Measurements from ENCODE around the gene PLEKHA1. TPM values are rescaled to one million over a fixed set of nuclear protein-coding genes. Genes with fewer than 3 reads are reported as not detected.

PLEKHA1 gene
- polyA plus RNA-seq, 3 donors, result 12.1 to 15.0 (median 13.8) TPM

DNA sequence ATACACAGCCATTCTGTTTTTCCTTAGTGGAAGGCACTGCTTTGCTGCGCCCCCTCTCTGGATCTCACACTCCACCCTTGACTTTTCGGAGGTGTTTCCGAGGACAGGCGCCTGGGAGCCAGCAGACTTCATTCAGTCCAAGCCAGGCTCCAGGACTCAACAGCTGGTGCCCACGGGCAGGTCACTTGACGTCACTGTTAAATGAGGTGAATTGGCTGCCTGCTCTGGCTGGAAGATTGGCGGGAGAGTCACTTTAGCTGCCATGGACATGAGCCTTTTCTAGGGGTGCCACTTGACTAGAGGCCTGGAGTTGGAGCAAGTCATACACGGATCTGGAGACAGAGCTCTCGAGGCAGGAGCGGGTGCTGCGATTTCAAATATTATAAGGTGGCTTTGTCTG, 90.1 kb downstream of the PLEKHA1 start:
- WGBS, 3 donors, result 90 to 97% (median 91%) methylated on average over 11 of the region's 11 CpGs
- no peak overlapping the region for H3K27ac ChIP-seq (ENCODE audit: low read depth, low read length)

- 59 to 79% (median 79%) methylated on average over 6 of the region's 6 CpGs for WGBS, 3 donors
- no peak overlapping the region for H3K27ac ChIP-seq (ENCODE audit: low read depth, low read length)
These were observed 91.0 kb downstream of the PLEKHA1 start for GRCh38 chr10:122465401-122466040.

DNA sequence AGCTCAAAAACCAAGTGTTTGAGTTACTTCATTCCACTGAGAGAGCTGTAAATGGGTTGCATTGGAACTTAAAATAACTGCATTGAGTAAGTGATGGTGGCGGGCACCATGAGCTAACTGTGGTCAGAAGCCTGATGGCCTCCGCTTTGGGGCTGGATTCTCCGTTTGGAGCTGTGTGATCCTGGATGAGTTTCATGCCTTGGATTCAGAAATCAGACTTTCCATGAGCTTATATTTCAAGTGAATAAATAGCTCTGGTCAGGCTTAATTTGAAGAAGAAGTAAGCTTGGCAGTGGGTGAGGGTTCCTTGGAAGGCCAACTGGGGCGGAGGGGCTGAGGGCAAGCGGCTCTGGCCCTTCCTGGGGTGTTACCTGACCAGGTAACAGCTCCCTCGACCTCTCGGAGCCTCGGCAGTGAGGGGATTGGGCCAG, 92.5 kb downstream of the PLEKHA1 start:
- no peak overlapping the region for H3K27ac ChIP-seq (ENCODE audit: low read depth, low read length)
- WGBS, 3 donors, result 78 to 91% (median 86%) methylated on average over 8 of the region's 8 CpGs

DNA sequence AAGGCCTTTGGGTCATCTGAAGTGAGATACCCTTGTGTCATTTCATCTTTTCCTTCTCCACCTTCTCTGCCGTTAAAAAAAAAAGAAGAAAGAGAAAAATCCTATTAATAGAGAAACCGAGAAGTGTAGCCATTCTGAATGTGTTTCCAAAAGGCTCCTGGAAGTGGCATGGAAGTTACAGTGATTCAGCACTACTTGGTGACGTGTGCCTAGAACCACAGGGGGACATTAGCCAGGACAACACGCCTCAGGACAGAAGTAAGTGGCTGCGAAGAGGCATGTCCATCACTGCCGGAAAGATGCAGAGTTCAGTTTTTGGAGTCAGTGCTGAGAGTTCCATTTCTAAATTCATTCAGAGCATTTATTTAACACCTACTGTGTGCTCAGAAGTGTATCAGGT, 93.2 kb downstream of the PLEKHA1 start:
- WGBS, 3 donors, result 79 to 89% (median 89%) methylated on average over 6 of the region's 6 CpGs
- no peak overlapping the region for H3K27ac ChIP-seq (ENCODE audit: low read depth, low read length)

- no peak overlapping the region for H3K27ac ChIP-seq (ENCODE audit: low read depth, low read length)
- 87 to 91% (median 89%) methylated on average over 5 of the region's 5 CpGs for WGBS, 3 donors
These were observed 93.9 kb downstream of the PLEKHA1 start for GRCh38 chr10:122468307-122468925.

DNA sequence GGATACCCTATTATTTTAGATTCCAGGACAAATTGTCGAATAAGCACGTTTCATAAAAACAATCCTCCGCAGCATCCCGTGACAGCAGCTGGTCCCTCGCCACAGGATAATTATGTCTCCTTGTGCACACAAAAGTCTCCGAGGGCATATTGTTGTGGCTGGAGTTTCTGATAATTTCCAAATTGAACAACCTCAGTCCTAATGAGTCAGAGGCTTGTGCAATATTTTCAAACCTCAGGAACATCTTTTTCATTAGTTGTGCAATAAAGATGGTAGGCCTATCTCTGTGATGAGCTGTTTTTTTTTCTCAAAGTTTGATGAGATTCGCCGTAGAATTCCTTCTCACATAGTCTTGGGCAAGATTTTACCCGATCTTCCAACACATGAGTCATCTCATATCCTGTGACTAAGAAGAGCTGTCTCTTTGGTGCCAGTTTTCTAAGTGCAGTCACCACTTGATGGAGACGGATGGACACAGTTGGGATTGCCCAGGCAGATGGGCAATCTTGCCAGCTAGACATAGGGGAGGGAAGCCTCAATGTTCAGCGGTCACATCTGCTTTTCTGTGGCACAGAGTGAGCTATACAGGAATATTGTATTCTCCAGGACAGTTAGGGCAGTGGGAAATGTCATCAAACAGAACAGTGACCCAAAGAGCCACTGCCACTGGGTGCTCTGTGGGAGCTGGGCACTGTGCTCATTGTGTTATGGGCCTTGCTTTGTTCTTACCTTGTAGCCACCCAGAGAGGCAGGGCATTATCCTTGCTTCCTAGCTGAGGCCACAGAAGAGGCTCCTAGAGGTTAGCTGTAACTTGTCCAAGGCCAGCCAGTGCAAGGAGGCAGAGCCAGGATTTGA, 94.6 kb downstream of the PLEKHA1 start:
- H3K27ac ChIP-seq (ENCODE audit: low read depth, low read length), result no peak overlapping the region
- 35 to 84% (median 44%) methylated on average over 11 of the region's 11 CpGs for WGBS, 3 donors

- no peak overlapping the region for H3K27ac ChIP-seq (ENCODE audit: low read depth, low read length)
- 86 to 92% (median 90%) methylated on average over 4 of the region's 4 CpGs for WGBS, 3 donors
These were observed 95.3 kb downstream of the PLEKHA1 start for GRCh38 chr10:122469848-122470247.

DNA sequence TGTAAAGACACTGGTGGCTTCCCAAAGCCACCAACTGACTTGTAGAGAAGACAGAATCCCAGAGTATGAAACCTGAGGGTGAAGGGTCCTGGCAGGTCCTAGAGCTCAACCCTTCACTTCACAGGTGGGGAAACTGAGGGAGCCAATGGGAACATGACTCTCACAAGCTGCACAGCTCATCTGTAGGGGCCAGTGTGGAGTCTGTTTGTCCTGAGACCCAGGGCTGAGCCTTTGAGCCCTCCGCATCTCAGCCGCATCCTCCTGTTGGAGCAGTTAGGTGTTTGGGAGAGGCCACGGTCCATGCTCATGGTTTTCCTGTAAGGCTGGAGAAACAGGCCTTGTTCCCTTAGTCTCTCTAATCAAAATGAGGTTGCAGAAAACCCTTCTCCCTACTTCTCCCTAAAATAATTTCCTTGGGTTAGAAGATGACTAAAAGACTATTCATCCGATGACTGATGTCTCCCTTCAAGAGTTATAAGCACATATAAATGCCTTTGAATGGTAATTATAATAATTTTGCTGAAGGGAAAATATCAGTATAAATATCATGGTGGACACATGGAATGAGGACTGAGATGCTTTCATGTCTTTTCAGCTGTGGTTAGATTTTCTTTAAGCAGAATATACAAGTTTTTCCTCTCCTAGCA, 97.1 kb downstream of the PLEKHA1 start:
- 94 to 98% (median 97%) methylated on average over 4 of the region's 4 CpGs for whole genome bisulfite sequencing, 3 donors

DNA sequence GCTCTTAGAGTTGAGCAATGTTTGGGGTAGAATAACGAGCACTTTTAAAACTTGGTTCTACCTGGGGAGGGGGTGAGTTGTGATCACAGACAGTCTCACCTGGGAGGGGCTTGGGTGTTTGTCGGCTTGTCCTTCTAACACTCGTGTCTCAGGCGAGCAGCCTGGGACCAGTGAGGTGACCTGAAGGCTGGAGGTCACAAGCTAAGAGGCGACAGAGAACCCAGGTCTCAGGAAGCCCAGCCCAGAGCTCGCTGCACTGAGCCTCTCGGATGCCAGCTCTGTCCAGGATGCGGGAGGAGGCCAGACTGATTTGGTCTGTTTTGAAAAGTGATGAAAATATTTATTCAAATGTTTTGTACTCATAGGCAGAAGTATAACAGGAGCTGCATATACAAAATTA, 98.6 kb downstream of the PLEKHA1 start:
- 80 to 90% (median 81%) methylated on average over 8 of the region's 8 CpGs for WGBS, 3 donors
- H3K27ac ChIP-seq (ENCODE audit: low read depth, low read length), result no peak overlapping the region

More for the DNA sequence above, 97.1 kb downstream of the PLEKHA1 start:
- no peak overlapping the region for H3K27ac ChIP-seq (ENCODE audit: low read depth, low read length)

- H3K27ac ChIP-seq (ENCODE audit: low read depth, low read length), result no peak overlapping the region
- 23 to 54% (median 34%) methylated on average over 15 of the region's 15 CpGs for WGBS, 3 donors
These were observed 99.8 kb downstream of the PLEKHA1 start for GRCh38 chr10:122474131-122474818.

DNA sequence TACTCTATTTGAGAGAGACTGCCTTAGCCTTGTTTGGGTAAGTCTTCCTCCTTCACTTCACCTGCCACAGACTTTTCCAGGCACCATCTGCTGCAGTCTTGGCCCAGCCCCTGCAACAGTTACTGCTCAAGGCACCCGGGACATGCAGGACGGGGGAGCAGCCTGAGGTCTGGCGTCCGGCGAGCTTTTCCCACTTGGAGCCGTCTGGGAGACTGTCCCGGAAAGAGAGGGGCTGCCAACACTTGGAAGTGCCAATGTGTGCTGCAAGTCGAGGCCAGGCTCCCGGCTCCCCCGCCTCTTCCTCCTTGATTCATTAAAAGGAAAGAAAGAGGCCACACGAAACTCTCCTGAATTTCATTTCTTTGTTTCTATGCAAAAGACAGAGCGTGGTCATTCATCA, 100.6 kb downstream of the PLEKHA1 start:
- 33 to 70% (median 51%) methylated on average over 12 of the region's 12 CpGs for WGBS, 3 donors
- no peak overlapping the region for H3K27ac ChIP-seq (ENCODE audit: low read depth, low read length)

- 70 to 87% (median 73%) methylated on average over 16 of the region's 16 CpGs for WGBS, 3 donors
- no peak overlapping the region for H3K27ac ChIP-seq (ENCODE audit: low read depth, low read length)
These were observed 101.3 kb downstream of the PLEKHA1 start for GRCh38 chr10:122475591-122476332.

GRCh38 chr10:122476333-122476695, 101.8 kb downstream of the PLEKHA1 start:
- H3K27ac ChIP-seq (ENCODE audit: low read depth, low read length), result no peak overlapping the region

DNA sequence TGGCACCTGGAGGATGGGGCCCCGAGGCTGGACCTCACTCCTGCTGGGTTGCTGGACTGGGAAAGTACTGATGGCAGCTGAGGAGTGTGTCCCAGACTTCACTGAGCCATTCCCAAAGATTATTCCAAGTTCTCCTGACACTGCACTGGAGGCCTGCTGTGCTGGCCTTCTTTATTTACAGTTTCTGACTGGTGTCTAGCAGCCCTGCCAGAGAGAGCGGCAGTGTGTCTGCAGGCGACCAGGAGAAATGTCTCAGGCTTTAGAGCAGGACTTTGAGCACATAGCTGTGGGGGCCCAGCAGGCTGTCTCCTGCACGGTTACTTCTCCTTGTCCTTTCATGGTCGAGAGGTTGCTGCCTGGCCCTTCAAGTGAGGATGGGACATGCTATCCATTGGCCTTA, 102.9 kb downstream of the PLEKHA1 start:
- WGBS, 3 donors, result 91 to 92% (median 92%) methylated on average over 5 of the region's 5 CpGs
- no peak overlapping the region for H3K27ac ChIP-seq (ENCODE audit: low read depth, low read length)

More at GRCh38 chr10:122476333-122476695, 101.8 kb downstream of the PLEKHA1 start:
- WGBS, 3 donors, result 88 to 90% (median 90%) methylated on average over 6 of the region's 6 CpGs

- H3K27ac ChIP-seq (ENCODE audit: low read depth, low read length), result no peak overlapping the region
- 86 to 87% (median 86%) methylated on average over 7 of the region's 7 CpGs for WGBS, 3 donors
These were observed 104.5 kb downstream of the PLEKHA1 start for GRCh38 chr10:122478971-122479370.

DNA sequence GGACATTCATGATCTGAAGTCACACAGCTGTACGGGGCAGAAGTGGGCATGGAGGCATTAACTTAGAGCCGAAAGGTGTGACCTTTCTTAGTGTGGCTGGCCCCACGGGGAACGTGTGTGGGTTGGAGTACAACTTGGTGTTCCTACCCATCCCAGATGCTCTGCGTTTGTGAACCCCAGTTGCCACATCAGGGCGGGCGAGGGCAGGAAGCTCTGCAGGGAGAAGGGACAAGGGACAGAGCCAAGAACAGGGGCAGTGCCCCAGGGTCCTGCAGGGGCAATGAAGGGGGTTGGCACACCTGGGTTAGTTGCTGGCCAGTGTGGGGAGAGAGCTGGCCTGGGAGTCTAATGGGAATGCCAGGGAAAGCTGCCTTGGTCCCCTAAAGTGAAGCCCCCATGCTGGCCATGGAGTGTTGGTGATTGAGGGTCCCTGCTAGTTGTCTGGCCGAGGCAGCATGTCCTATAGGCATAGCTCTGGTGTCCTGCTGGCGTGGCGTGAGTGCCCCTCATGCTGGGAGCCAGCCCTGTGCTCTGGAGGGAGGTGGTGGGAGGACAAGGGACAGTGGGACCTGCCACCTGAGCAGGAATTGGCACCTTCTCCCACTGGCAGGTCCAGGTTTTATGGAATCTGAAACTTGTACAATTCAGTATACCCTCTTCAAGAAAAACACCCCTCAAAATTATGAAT, 105.8 kb downstream of the PLEKHA1 start:
- 92 to 94% (median 93%) methylated on average over 10 of the region's 10 CpGs for WGBS, 3 donors
- H3K27ac ChIP-seq (ENCODE audit: low read depth, low read length), result no peak overlapping the region
